Pancreas (tissue), 10 donors: ENCODE results near the gene CCDC187. TPM values are rescaled to one million over a fixed set of nuclear protein-coding genes. Genes with fewer than 3 reads are reported as not detected.
A peak's percentile ranks its signal among the peaks of the same experiment; 100 is the strongest.

Source experiments
- ATAC-seq, 4 donors: fragments of 200-7000 bp; cut with Tn5 transposase; one replicate each; pipeline versions ENCODE4 v1.8.0 to v1.9.1; 2020; ENCODE audit warnings: mild to moderate bottlenecking in 4 of 4, moderate library complexity in 4 of 4
- DNase-seq, 6 donors: peaks; one replicate each; pipeline ENCODE4 v3.0.0-alpha.2; 2020
- FAIRE-seq: peaks from 2 replicates; lab custom pipeline; 2012; peaks lifted over from hg19 to GRCh38; lab: Jason Lieb, UNC
- H3K27ac ChIP-seq, 4 donors: fragments of 200-600 bp; sonication (generic); 1 replicate in 3 of 4; 2 replicates in 1 of 4; pipeline versions ENCODE4 v1.5.0 to v1.8.0; 2020
- H3K27me3 ChIP-seq, 4 donors: fragments of 200-600 bp; one replicate each; pipeline ENCODE4 v1.8.0; 2021
- H3K36me3 ChIP-seq, 3 donors: fragments of 200-600 bp; sonication (generic) in 1 of 3; one replicate each; pipeline versions ENCODE4 v1.5.0 to v1.8.0; 2020 to 2021
- H3K4me1 ChIP-seq, 3 donors: fragments of 200-600 bp; one replicate each; pipeline ENCODE4 v1.8.0; 2021
- H3K4me3 ChIP-seq, 4 donors: fragments of 200-600 bp; sonication (generic) in 2 of 4; one replicate each; pipeline versions ENCODE4 v1.5.0 to v1.8.0; 2020 to 2021
- H3K9me3 ChIP-seq, 4 donors: fragments of 200-600 bp; one replicate each; pipeline ENCODE4 v1.8.0; 2021
- CTCF ChIP-seq, 4 donors: fragments of 200-600 bp; sonication (generic) in 3 of 4; IDR thresholded peaks; one replicate each; pipeline versions ENCODE4 v1.5.0 to v1.8.0; 2021; ENCODE audit warnings: antibody characterized with exemption in 4 of 4
- WGBS, 2 donors: extraction: QIAGEN DNeasy Blood & Tissue Kit; methylation state at CpG; one replicate each; pipeline ENCODE4 v1.1.7; 2013; 5-methylcytosine and 5-hydroxymethylcytosine counted together
- intact Hi-C, 3 donors: fragments of 100-400 bp; cut with DNase I; formaldehyde crosslinking; loops; one replicate each; pipeline versions ENCODE4 v1.11.1 to v1.14.2; 2022
- polyA plus RNA-seq, 2 donors: library from polyadenylated mRNA; stranded (reverse); fragments of 200-250 nt; gene quantifications; one replicate each; pipeline ENCODE4 v1.2.3, GENCODE V29; 2013
- total RNA-seq, 6 donors: library from RNA; stranded (reverse); fragmentation: NEBNext Ultra II Directional in 4 of 6; extraction: Animal tissue kit (Norgen Biotek cat#: 25700) in 4 of 6; gene quantifications; one replicate each; pipeline versions ENCODE4 v1.2.1 to v1.2.4, GENCODE V29; 2021 to 2023
- donor health status: healthy with polysubstance abuse.
- donor health status: DM: no; HTN: no; CAD: no; lungs with moderate emphysema.
- donor health status: DM: no; HTN: no; CAD: no.
- donor health status: control.
- donor health status: control.
- donor health status: Bipolar disorder and iron deficiency.
- donor health status: DM: yes; HTN: yes; CAD: no.
- donor health status: DM: no; HTN: no; CAD: no.
- donor health status: DM: no; HTN: no; CAD: no.
- donor health status: DM: yes; HTN: yes; CAD: no.

CCDC187 gene
- total and polyA plus RNA-seq, 8 donors: 0.14 to 2.6 (median 0.43) TPM

GRCh38 chr9:136289651-136290507, 14.0 kb downstream of the CCDC187 start:
- no peaks in the 10 kb centered on the region for H3K9me3 ChIP-seq
- intact Hi-C loops: loop anchor here in 1 of 3 donors (10.0 kb wide), 2 partner anchors 115 to 145 kb away; no protein-coding TSS in a partner anchor
- H3K27me3 ChIP-seq: no peaks in the 10 kb centered on the region
- ATAC-seq (no peak), DNase-seq (peak in 2 of 6 donors; percentile 16 to 52), FAIRE-seq (no peak)
- H3K27ac ChIP-seq: no peak overlapping the region
- no peaks in the 10 kb centered on the region for H3K36me3 ChIP-seq
- WGBS, 2 donors: 82 to 90% methylated on average over 30 of the region's 30 CpGs
- no peak for TF ChIP-seq CTCF (IDR thresholded peaks at IDR 0.05)
- H3K4me3 ChIP-seq: no peak overlapping the region
- no peaks in the 10 kb centered on the region for H3K4me1 ChIP-seq

- intact Hi-C loops: loop anchor here in 1 of 3 donors (10.0 kb wide), 2 partner anchors 113 to 143 kb away; no protein-coding TSS in a partner anchor
- H3K27ac ChIP-seq: no peak overlapping the region
- DNase-seq (peak in 1 of 6 donors; percentile 40), FAIRE-seq (no peak), ATAC-seq (no peak)
- WGBS, 2 donors: 56 to 66% methylated on average over 20 to 21 of the region's 21 CpGs
- no peaks in the 10 kb centered on the region for H3K9me3 ChIP-seq
- no peaks in the 10 kb centered on the region for H3K27me3 ChIP-seq
- no peak overlapping the region for H3K4me3 ChIP-seq
- H3K4me1 ChIP-seq: peaks cover 0 to 5% (median 0%) of the 10 kb centered on the region in 3 donors
- TF ChIP-seq CTCF (IDR thresholded peaks at IDR 0.05): no peak
- no peaks in the 10 kb centered on the region for H3K36me3 ChIP-seq
These were observed 15.7 kb downstream of the CCDC187 start for GRCh38 chr9:136287960-136288753.

- ATAC-seq (no peak), DNase-seq (no peak), FAIRE-seq (no peak)
- H3K4me1 ChIP-seq: peaks cover 7 to 12% (median 11%) of the 10 kb centered on the region in 3 donors
- no peak for TF ChIP-seq CTCF (IDR thresholded peaks at IDR 0.05)
- no peaks in the 10 kb centered on the region for H3K9me3 ChIP-seq
- intact Hi-C loops: loop anchor here in 1 of 3 donors (10.0 kb wide), 2 partner anchors 112 to 142 kb away; no protein-coding TSS in a partner anchor
- no peaks in the 10 kb centered on the region for H3K27me3 ChIP-seq
- H3K36me3 ChIP-seq: no peaks in the 10 kb centered on the region
- WGBS, 2 donors: 84 to 91% methylated on average over 13 of the region's 13 CpGs
- no peak overlapping the region for H3K27ac ChIP-seq
- no peak overlapping the region for H3K4me3 ChIP-seq
These were observed 16.9 kb downstream of the CCDC187 start for GRCh38 chr9:136286987-136287379.

- WGBS, 2 donors: 80 to 86% methylated on average over 26 to 30 of the region's 30 CpGs
- H3K4me3 ChIP-seq: no peak overlapping the region
- peaks cover 10 to 12% (median 12%) of the 10 kb centered on the region in 3 donors for H3K4me1 ChIP-seq
- no peaks in the 10 kb centered on the region for H3K36me3 ChIP-seq
- no peak for FAIRE-seq
- H3K9me3 ChIP-seq: no peaks in the 10 kb centered on the region
- H3K27me3 ChIP-seq: no peaks in the 10 kb centered on the region
- no peak overlapping the region for H3K27ac ChIP-seq
- intact Hi-C loops: loop anchor here in 1 of 3 donors (10.0 kb wide), 2 partner anchors 112 to 142 kb away; no protein-coding TSS in a partner anchor
- DNase-seq: peak in 1 of 6 donors; percentile 72
- no peak for TF ChIP-seq CTCF (IDR thresholded peaks at IDR 0.05)
- ATAC-seq: no peak
These were observed 17.4 kb downstream of the CCDC187 start for GRCh38 chr9:136286359-136286986.
